Caco-2 (cell line): Measurements from ENCODE around the gene PCNX1. TPM values are rescaled to one million over a fixed set of nuclear protein-coding genes. Genes with fewer than 3 reads are reported as not detected.
A peak's percentile ranks its signal among the peaks of the same experiment; 100 is the strongest.

Source experiments
- BruUV-seq: library from RNA; stranded (reverse); fragments of 400-500 nt; replicated peaks from 2 replicates; lab custom pipeline; 2021; lab: Mats Ljungman, UMichigan
- CTCF ChIA-PET: fragments of 300-600 bp; sonication (Branson Sonifier 250); formaldehyde crosslinking; loops from one replicate; lab custom pipeline; 2022; ENCODE audit warnings: antibody characterized with exemption; lab: Charles Lee
- POLR2A ChIA-PET: fragments of 300-600 bp; sonication (Branson Sonifier 250); formaldehyde crosslinking; loops from one replicate; lab custom pipeline; 2022; ENCODE audit warnings: antibody characterized with exemption; lab: Charles Lee
- DNase-seq, 2 experiments: peaks; one replicate each; pipeline versions ENCODE4 v3.0.0 to v3.0.0-alpha.2; 2020 to 2022
- H3K27me3 ChIP-seq: replicated peaks from 2 replicates; pipeline ENCODE4 v1.6.0; 2011; ENCODE audit warnings: low read length; ENCODE audit not compliant: control insufficient read depth, insufficient read depth
- H3K36me3 ChIP-seq: 2 replicates; pipeline ENCODE4 v1.5.1; 2011; ENCODE audit warnings: low read length; ENCODE audit not compliant: control insufficient read depth, insufficient read depth
- H3K4me1 ChIP-seq: fragments of 250-450 bp; sonication (Bioruptor Pico); 2 replicates; pipeline ENCODE4 v1.5.1; 2020; ENCODE audit warnings: mild to moderate bottlenecking
- H3K4me3 ChIP-seq: 2 replicates; pipeline ENCODE4 v1.5.1; 2011; ENCODE audit warnings: low read depth, mild to moderate bottlenecking, control low read depth, low read length
- H3K9me3 ChIP-seq: fragments of 250-450 bp; sonication (Bioruptor Pico); 2 replicates; pipeline ENCODE4 v1.5.1; 2020; ENCODE audit warnings: mild to moderate bottlenecking, moderate library complexity
- H3K27ac Mint-ChIP-seq: one replicate; pipeline ENCODE4 v1.8.0; 2022; ENCODE audit warnings: mixed read lengths; ENCODE audit not compliant: unreplicated experiment
- H3K27me3 Mint-ChIP-seq: one replicate; pipeline ENCODE4 v1.8.0; 2022; ENCODE audit warnings: mixed read lengths; ENCODE audit not compliant: insufficient read depth, unreplicated experiment
- H3K36me3 Mint-ChIP-seq: one replicate; pipeline ENCODE4 v1.8.0; 2022; ENCODE audit warnings: mild to moderate bottlenecking, mixed read lengths; ENCODE audit not compliant: insufficient read depth, unreplicated experiment
- H3K4me1 Mint-ChIP-seq: one replicate; pipeline ENCODE4 v1.8.0; 2022; ENCODE audit warnings: low read depth, mixed read lengths; ENCODE audit not compliant: unreplicated experiment
- H3K4me3 Mint-ChIP-seq: one replicate; pipeline ENCODE4 v1.8.0; 2022; ENCODE audit warnings: mild to moderate bottlenecking, moderate library complexity, mixed read lengths; ENCODE audit not compliant: unreplicated experiment
- H3K9me3 Mint-ChIP-seq: one replicate; pipeline ENCODE4 v1.8.0; 2022; ENCODE audit warnings: mixed read lengths; ENCODE audit not compliant: unreplicated experiment
- CTCF ChIP-seq, 2 experiments: fragments of 200-600 bp in 1 of 2; IDR thresholded peaks; 1 replicate in 1 of 2; 2 replicates in 1 of 2; pipeline versions ENCODE4 v1.5.1 to v1.8.0; 2011 to 2022; ENCODE audit warnings: antibody characterized with exemption in 1 of 2, control low read depth in 1 of 2, inconsistent platforms in 1 of 2, low read depth in 1 of 2, low read length in 1 of 2, mild to moderate bottlenecking in 1 of 2, moderate library complexity in 1 of 2; ENCODE audit not compliant: insufficient read depth in 1 of 2, severe bottlenecking in 1 of 2, unreplicated experiment in 1 of 2
- intact Hi-C: fragments of 100-400 bp; cut with micrococcal nuclease; formaldehyde crosslinking; loops from one replicate; pipeline ENCODE4 v1.10.0; 2022; ENCODE audit not compliant: unreplicated experiment
- total RNA-seq: library from RNA; stranded (reverse); gene quantifications from 2 replicates; pipeline ENCODE4 v1.2.3, GENCODE V29; 2022

Gene PCNX1
- total RNA-seq, 1 experiment from 2014 or later = 29.0 TPM

- peaks cover 16% of the 10 kb centered on the region for H3K4me1 ChIP-seq
- no peaks in the 10 kb centered on the region for H3K27me3 ChIP-seq
- no peaks in the 10 kb centered on the region for H3K27me3 Mint-ChIP-seq
- no TSS peak for BruUV-seq
- no peaks in the 10 kb centered on the region for H3K36me3 ChIP-seq
- peaks cover 13% of the 10 kb centered on the region for H3K4me1 Mint-ChIP-seq
- POLR2A ChIA-PET = no interaction called here
- TF ChIP-seq CTCF (IDR thresholded peaks at IDR 0.05; ENCODE audit: insufficient read depth in 1 of 2, low read depth in 1 of 2, low read length in 1 of 2, severe bottlenecking in 1 of 2, unreplicated experiment in 1 of 2) = no peak
- no peak overlapping the region for H3K4me3 Mint-ChIP-seq
- H3K9me3 ChIP-seq = no peaks in the 10 kb centered on the region
- no peak for DNase-seq
- H3K9me3 Mint-ChIP-seq = no peaks in the 10 kb centered on the region
- H3K4me3 ChIP-seq = no peak overlapping the region
- no peak overlapping the region for H3K27ac Mint-ChIP-seq
- intact Hi-C loops = no loop called here
- H3K36me3 Mint-ChIP-seq = peaks cover 33% of the 10 kb centered on the region
- CTCF ChIA-PET = no interaction called here
Observed at GRCh38 chr14:71056168-71056567, 148.9 kb downstream of the PCNX1 start.

- no peaks in the 10 kb centered on the region for H3K27me3 ChIP-seq
- no peak overlapping the region for H3K4me3 ChIP-seq
- no peak for TF ChIP-seq CTCF (IDR thresholded peaks at IDR 0.05; ENCODE audit: insufficient read depth in 1 of 2, low read depth in 1 of 2, low read length in 1 of 2, severe bottlenecking in 1 of 2, unreplicated experiment in 1 of 2)
- POLR2A ChIA-PET = interaction anchor here (0.6 kb wide), 1 partner anchor 774 kb away, joined by 9 read pairs; no protein-coding TSS in a partner anchor
- H3K36me3 Mint-ChIP-seq = peaks cover 35% of the 10 kb centered on the region
- peaks cover 39% of the 10 kb centered on the region for H3K4me1 ChIP-seq
- CTCF ChIA-PET = interaction anchor here (0.6 to 1.0 kb wide), 2 partner anchors 11 to 56 kb away, joined by 3 read pairs; no protein-coding TSS in a partner anchor
- peak overlapping the region; percentile 88 for H3K27ac Mint-ChIP-seq
- intact Hi-C loops = loop anchor here (2.0 kb wide), 1 partner anchor 57 kb away; no protein-coding TSS in a partner anchor
- no peaks in the 10 kb centered on the region for H3K9me3 ChIP-seq
- peaks cover 9% of the 10 kb centered on the region for H3K9me3 Mint-ChIP-seq
- peaks cover 23% of the 10 kb centered on the region for H3K4me1 Mint-ChIP-seq
- H3K27me3 Mint-ChIP-seq = no peaks in the 10 kb centered on the region
- no TSS peak for BruUV-seq
- no peak for DNase-seq
- H3K36me3 ChIP-seq = no peaks in the 10 kb centered on the region
- H3K4me3 Mint-ChIP-seq = peak overlapping the region; percentile 18
Observed at GRCh38 chr14:71060274-71060673, 153.0 kb downstream of the PCNX1 start.

- Histone ChIP-seq H3K9me3 (no peaks in the 10 kb centered on the region), H3K36me3 (no peaks in the 10 kb centered on the region), H3K4me3 (no peak overlapping the region), H3K4me1 (peaks cover 39% of the 10 kb centered on the region), H3K27me3 (no peaks in the 10 kb centered on the region)
- no peak for TF ChIP-seq CTCF (IDR thresholded peaks at IDR 0.05; ENCODE audit: insufficient read depth in 1 of 2, low read depth in 1 of 2, low read length in 1 of 2, severe bottlenecking in 1 of 2, unreplicated experiment in 1 of 2)
- POLR2A ChIA-PET = interaction anchor here (0.5 to 0.6 kb wide), 2 partner anchors 55 to 773 kb away, joined by 3 to 9 read pairs; no protein-coding TSS in a partner anchor
- peaks cover 9% of the 10 kb centered on the region for H3K9me3 Mint-ChIP-seq
- peaks cover 41% of the 10 kb centered on the region for H3K36me3 Mint-ChIP-seq
- peak overlapping the region; percentile 88 for H3K27ac Mint-ChIP-seq
- CTCF ChIA-PET = interaction anchor here (0.6 to 1.4 kb wide), 4 partner anchors 11 to 95 kb away, joined by 3 to 4 read pairs (median 3); no protein-coding TSS in a partner anchor
- no peaks in the 10 kb centered on the region for H3K27me3 Mint-ChIP-seq
- intact Hi-C loops = loop anchor here (2.0 kb wide), 1 partner anchor 56 kb away; no protein-coding TSS in a partner anchor
- peak overlapping the region; percentile 18 for H3K4me3 Mint-ChIP-seq
- peak; percentile 69 to 77 for DNase-seq
- no TSS peak for BruUV-seq
- peaks cover 23% of the 10 kb centered on the region for H3K4me1 Mint-ChIP-seq
Observed at GRCh38 chr14:71060825-71061455, 153.7 kb downstream of the PCNX1 start.
